Measurements from ENCODE around the gene PHF2.

DNA sequence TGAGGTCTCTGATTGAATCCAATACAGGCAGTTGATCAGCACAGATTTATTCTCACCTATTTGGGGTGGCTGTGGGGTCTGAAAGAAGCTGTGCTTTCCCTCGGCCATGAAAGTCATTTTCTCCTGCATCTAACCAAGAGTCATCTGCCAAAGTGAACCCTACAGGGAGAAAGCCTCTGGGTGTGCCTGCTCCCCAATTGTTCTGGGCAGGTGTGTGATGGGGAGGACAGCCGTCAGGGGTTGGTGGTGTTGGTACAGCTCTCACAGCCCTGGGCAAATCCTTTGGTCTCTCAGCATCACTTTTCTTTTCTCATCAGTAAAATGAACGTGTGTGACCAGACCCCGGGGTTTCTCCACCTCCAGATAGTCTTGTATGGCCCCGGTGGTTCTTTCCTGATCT, 2.5 kb downstream of the PHF2 start:
- no peak for TF ChIP-seq POLR2A (IDR thresholded peaks at IDR 0.05; ENCODE audit: low read depth, low read length)
- no peak for TF ChIP-seq POLR2AphosphoS5 (IDR thresholded peaks at IDR 0.05; ENCODE audit: low read depth, low read length)
- TF ChIP-seq TAF1 (IDR thresholded peaks at IDR 0.05; ENCODE audit: borderline replicate concordance, low read depth, low read length), result no peak

All from GM12892 (cell line).